ENCODE data around the gene CXXC5. TPM values are rescaled to one million over a fixed set of nuclear protein-coding genes. Genes with fewer than 3 reads are reported as not detected.

CXXC5 gene
- total and polyA plus RNA-seq, 2 donors (not counting 1 experiment from before 2014, with no cell fraction given), result 18.6 to 43.9 TPM

DNA sequence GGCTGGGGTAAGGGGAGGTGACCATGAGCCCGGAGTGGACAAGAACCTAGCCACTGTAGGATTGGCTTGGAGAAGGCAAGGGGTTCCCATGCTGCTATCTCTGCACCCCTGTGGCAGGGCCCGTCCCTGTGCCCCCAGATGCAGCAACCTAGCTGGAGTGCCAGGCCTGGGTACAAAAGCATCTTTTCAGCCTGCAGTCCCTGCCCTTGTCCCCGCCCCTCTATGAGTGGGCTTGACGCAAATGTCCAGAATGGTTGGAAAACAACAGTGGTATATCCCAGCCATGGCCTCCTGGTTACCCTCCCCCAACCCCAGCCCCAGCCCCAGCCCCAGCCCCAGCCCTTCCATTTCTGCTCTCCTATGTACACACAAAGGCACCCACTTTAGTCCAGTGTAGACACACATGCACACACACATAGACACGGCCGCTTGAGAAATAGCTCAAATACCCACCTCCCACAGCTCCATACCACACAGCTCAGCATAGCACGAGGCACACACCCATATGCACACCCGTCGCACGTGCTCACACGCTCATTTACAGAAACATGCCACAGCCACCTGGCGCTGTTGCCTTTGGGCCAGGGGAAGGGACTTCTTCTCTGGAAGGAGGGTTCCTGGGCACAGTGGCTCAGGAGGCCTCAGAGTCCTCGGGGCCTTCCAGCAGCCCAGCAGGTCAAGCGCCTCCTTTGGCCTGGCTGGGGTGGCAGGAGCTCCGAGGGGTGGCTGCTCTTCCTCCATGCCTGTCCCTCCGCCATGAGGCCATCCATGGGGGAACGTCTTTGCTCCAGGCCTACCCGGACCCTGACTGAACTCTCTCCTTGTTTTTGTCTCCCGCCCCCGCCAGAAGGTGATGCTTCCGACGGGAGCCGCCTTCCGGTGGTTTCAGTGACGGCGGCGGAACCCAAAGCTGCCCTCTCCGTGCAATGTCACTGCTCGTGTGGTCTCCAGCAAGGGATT lies 34.1 kb downstream of the CXXC5 start:
- H3K27me3 ChIP-seq (ENCODE audit: control insufficient read depth, insufficient read depth, low read length), result no peaks in the 10 kb centered on the region
- DNase-seq (ENCODE audit: low read depth in 2 of 2), result no peak
- H3K4me3 ChIP-seq (replicated peaks in 1 of 4; ENCODE audit: control extremely low read depth in 1 of 4, insufficient read depth in 1 of 4, low read depth in 3 of 4, low read length in 4 of 4), result no peak overlapping the region
- peaks cover 6% of the 10 kb centered on the region for H3K4me1 ChIP-seq (ENCODE audit: control insufficient read depth, extremely low read depth, insufficient read depth, low read length)
- no peaks in the 10 kb centered on the region for H3K9me3 ChIP-seq (ENCODE audit: control insufficient read depth, insufficient read depth, low read depth, low read length)
- H3K27ac ChIP-seq (ENCODE audit: insufficient read depth, low read length), result no peak overlapping the region
- H3K4me2 ChIP-seq (ENCODE audit: extremely low read depth, insufficient read depth, low read length), result no peak overlapping the region
- no peaks in the 10 kb centered on the region for H4K20me1 ChIP-seq (ENCODE audit: control insufficient read depth, extremely low read depth, insufficient read depth, low read length)
- peaks cover 2% of the 10 kb centered on the region for H3K36me3 ChIP-seq (ENCODE audit: control insufficient read depth, insufficient read depth, low read length)
- no peak overlapping the region for H2AFZ ChIP-seq (ENCODE audit: low read length)
- H3K9ac ChIP-seq (ENCODE audit: insufficient read depth, low read length), result no peak overlapping the region
- TF ChIP-seq EZH2 (IDR thresholded peaks at IDR 0.05; ENCODE audit: low read length, missing control alignments), result no peak
- TF ChIP-seq, protein P1, sequence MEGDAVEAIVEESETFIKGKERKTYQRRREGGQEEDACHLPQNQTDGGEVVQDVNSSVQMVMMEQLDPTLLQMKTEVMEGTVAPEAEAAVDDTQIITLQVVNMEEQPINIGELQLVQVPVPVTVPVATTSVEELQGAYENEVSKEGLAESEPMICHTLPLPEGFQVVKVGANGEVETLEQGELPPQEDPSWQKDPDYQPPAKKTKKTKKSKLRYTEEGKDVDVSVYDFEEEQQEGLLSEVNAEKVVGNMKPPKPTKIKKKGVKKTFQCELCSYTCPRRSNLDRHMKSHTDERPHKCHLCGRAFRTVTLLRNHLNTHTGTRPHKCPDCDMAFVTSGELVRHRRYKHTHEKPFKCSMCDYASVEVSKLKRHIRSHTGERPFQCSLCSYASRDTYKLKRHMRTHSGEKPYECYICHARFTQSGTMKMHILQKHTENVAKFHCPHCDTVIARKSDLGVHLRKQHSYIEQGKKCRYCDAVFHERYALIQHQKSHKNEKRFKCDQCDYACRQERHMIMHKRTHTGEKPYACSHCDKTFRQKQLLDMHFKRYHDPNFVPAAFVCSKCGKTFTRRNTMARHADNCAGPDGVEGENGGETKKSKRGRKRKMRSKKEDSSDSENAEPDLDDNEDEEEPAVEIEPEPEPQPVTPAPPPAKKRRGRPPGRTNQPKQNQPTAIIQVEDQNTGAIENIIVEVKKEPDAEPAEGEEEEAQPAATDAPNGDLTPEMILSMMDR (conservative IDR thresholded peaks at IDR 0.05 in 1 of 2, IDR thresholded peaks at IDR 0.05 in 1 of 2; ENCODE audit: low read depth in 1 of 2, low read length in 2 of 2), result no peak
- no peaks in the 10 kb centered on the region for H3K79me2 ChIP-seq (ENCODE audit: control insufficient read depth, insufficient read depth, low read length)

DNA sequence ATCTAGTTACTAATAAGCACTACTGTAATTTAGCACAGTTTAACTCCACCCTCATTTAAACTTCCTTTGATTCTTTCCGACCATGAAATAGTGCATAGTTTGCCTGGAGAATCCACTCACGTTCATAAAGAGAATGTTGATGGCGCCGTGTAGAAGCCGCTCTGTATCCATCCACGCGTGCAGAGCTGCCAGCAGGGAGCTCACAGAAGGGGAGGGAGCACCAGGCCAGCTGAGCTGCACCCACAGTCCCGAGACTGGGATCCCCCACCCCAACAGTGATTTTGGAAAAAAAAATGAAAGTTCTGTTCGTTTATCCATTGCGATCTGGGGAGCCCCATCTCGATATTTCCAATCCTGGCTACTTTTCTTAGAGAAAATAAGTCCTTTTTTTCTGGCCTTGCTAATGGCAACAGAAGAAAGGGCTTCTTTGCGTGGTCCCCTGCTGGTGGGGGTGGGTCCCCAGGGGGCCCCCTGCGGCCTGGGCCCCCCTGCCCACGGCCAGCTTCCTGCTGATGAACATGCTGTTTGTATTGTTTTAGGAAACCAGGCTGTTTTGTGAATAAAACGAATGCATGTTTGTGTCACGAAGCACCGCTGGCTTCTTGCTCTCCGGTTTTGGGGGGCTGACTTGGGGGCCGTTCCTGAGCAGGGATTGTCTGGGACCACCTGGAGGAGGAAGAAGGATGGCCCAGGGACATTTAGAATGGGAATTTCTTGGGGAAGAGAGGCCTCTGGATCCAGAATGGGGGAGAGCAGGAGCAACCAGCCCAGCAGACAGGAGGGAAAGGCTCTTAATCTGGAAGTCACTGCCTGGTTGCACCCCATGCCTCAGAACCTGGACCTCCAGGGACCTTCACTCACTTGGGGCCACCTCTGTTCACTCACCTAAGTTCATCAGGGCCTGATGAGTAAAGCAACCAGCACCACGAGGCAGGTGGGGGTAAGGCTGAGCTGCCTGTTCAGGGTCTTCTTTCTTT lies 35.4 kb downstream of the CXXC5 start:
- Histone ChIP-seq H3K79me2 (ENCODE audit: control insufficient read depth, insufficient read depth, low read length) (no peaks in the 10 kb centered on the region), H3K4me3 (replicated peaks in 1 of 4; ENCODE audit: control extremely low read depth in 1 of 4, insufficient read depth in 1 of 4, low read depth in 3 of 4, low read length in 4 of 4) (no peak overlapping the region), H3K4me1 (ENCODE audit: control insufficient read depth, extremely low read depth, insufficient read depth, low read length) (peaks cover 6% of the 10 kb centered on the region), H3K27me3 (ENCODE audit: control insufficient read depth, insufficient read depth, low read length) (no peaks in the 10 kb centered on the region), H3K4me2 (ENCODE audit: extremely low read depth, insufficient read depth, low read length) (no peak overlapping the region), H4K20me1 (ENCODE audit: control insufficient read depth, extremely low read depth, insufficient read depth, low read length) (no peaks in the 10 kb centered on the region), H3K9me3 (ENCODE audit: control insufficient read depth, insufficient read depth, low read depth, low read length) (no peaks in the 10 kb centered on the region), H3K27ac (ENCODE audit: insufficient read depth, low read length) (no peak overlapping the region), H3K9ac (ENCODE audit: insufficient read depth, low read length) (no peak overlapping the region), H3K36me3 (ENCODE audit: control insufficient read depth, insufficient read depth, low read length) (peaks cover 2% of the 10 kb centered on the region), H2AFZ (ENCODE audit: low read length) (no peak overlapping the region)
- DNase-seq (ENCODE audit: low read depth in 2 of 2), result no peak
- TF ChIP-seq, protein P1 (conservative IDR thresholded peaks at IDR 0.05 in 1 of 2, IDR thresholded peaks at IDR 0.05 in 1 of 2; ENCODE audit: low read depth in 1 of 2, low read length in 2 of 2), result no peak
- TF ChIP-seq EZH2 (IDR thresholded peaks at IDR 0.05; ENCODE audit: low read length, missing control alignments), result no peak
